Stimulated activated CD8-positive, alpha-beta memory T cell treated with anti-CD3 and anti-CD28 coated beads, Interleukin-2, amount 100 ng/mL, for 48 hours (primary cell): ENCODE results near the gene RS1.

ENCODE experiments used
- DNase-seq, 2 donors: peaks; one replicate each; pipeline ENCODE4 v3.0.0-alpha.2; 2020; ENCODE audit warnings: low read depth in 2 of 2

RS1 gene

DNA sequence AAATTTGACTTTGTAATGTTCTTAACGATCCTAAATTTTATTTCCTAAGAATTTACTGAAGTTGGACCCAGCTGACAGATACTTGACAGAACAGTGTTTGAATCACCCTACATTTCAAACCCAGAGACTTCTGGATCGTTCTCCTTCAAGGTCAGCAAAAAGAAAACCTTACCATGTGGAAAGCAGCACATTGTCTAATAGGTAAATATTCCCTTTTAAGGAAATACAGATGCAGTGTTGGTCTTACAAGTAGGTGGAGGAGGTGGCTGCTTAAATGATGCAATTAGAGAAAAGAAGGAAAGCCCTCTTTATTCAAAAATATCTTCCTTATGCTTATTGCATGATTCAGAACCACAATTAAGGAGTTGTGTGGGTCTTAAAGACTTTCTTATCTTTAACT, 73.5 kb downstream of the RS1 start:
- no peak for DNase-seq

DNA sequence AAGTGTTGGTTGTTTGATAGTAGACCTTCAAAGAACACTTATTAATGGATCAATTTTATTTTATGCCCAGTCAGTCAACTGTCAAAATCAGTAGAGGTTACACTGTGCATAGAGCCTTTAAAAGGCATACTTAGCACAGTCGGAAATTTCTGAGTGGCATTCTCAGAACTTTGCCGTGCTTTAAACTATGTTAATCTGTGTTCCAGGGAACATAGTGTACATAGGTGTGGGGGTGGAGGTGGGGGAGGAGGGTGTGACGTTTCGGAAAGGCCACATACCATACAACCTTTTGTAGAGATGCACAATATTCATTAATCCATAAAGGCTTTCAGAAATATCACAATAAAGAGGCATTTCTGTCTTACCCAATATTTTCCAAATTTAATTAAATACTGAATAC, 75.8 kb downstream of the RS1 start:
- DNase-seq, result no peak

DNA sequence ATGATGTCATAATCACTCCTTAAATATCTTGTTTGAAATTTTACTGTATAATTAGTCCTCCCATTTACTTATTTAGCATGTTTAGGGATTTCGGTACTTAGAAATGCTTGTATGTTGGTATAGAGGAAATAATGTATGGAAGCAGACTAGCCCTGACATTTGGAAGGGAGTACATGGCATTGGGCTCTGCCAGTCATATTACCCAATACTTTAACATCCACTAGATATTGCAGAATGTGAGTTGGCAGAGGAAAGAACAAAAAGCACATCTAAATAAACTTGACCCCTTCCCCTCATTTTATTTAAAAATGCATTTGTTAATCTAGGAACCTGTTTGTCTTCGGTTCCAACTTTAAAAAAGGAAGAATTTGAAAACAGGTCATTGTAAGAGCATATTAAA, 77.8 kb downstream of the RS1 start:
- no peak for DNase-seq

DNA sequence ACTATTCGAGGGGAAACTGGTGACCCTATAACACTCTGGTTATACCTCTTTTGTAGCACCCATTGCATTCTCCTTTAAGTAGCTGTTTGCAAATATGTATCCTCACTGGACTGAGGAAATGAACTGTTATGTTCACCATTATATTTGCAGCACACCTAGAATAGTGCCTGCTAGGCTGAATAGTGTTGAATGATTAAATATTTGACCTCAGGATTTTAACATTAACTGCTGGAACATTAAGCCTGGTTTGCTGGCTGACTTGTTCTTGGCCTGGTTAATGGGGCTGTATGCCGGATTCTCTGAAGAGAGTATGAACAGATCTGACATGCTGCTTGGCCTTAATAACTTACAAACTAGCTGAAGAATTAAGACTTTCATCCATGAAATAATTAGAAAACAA, 80.1 kb downstream of the RS1 start:
- no peak for DNase-seq
